ENCODE results near the gene COLGALT1.

Gene COLGALT1

DNA sequence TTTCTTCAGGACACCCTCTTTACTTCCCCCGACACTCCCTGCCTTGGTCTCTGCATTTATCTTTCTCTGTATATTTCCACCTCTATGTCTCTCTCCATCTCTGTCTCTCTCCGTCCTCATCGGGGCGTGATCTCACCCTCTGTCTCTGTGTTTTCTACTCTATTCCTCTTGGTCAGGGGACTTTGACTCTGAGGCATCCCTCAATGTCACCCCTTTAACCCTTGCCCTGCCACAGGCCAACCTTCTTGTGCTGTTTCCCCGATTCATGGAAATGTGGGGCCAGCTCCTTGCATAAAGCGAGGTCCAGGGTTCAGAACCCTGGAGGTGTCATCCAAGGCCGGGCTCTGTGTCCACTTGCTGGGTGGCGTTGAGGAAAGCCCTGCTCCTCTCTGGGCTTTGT lies 46.8 kb downstream of the COLGALT1 start:
- no peak for FAIRE-seq

DNA sequence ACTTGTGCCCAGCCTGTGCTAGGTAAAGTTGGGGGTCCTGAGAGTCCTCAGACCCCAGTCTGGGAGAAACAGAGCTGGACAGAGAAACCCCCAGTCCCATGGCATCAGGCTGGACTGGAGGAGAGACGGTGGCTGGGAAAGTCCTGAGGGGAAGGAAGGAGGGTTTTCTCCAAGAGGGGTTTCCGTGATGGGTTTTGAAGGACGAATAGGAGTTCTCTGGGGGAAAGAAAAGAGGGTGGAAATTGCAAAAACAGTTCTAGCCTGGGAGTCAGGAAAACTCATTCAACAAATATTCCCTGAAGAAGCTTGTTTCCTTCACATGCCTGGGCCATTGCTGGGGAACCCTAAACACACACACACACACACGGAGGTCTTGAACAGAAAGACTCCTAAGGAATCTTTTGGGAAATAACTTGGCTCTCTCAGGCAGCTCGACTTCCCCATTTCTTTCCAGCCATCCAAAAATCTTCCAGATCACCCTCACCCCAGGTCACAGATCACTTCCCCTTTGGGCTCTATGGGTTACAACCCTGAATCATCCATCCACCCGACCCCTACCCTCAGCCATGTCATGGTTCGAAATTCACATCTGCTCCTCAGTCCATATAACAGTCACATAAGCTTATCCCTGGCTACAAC lies 47.5 kb downstream of the COLGALT1 start:
- no peak for FAIRE-seq

DNA sequence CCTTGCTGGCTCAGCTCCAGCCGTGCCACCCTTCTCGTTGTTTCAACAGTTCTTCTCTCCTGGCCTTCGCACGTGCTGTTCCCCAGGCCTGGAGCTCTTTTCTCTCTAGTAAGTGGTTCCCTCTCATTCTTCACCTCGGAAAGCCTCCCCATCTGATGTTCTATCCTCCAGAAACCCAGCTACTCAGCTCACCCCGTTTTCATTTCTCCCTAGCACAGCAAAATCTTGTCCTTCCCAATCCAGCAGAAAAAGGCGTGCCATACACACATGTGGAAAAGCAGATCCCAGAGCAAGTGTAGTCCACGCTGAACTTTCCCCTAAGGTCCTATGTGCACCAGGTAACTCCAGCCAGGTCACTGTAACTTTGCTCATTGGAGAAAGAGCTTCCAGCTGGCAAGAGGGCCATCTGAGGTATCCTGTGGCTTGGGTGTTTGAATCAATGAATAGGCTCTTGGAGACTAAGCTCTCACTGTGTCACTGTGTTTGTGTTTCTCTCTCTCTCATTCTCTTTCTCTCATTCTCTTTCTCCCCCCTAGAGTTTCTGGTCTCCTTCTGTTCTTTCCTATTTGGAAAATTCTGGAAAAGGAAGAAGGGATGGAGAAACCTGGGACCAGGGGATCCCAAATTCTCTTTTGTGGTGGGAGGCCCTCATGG lies 49.0 kb downstream of the COLGALT1 start:
- no peak for FAIRE-seq

DNA sequence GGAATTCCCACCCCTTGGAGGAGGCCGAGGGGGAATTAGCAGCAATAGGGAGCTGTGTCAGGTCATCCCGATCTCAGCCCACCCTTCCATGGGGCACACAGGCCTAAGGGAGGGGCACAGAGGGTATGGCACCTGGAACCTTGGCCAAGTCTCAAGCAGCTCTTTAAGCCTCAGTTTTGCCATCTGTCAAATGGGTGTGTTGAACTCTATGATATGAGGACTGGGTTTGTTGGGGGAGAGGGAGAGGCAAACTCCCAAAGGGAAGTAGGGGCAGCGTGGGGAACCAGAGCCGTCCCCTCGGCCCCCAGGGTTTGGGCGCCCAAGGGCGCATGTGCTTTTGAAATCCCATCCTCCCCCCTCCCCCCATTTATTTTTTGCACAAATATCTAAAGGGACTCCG lies 49.7 kb downstream of the COLGALT1 start:
- no peak for FAIRE-seq

DNA sequence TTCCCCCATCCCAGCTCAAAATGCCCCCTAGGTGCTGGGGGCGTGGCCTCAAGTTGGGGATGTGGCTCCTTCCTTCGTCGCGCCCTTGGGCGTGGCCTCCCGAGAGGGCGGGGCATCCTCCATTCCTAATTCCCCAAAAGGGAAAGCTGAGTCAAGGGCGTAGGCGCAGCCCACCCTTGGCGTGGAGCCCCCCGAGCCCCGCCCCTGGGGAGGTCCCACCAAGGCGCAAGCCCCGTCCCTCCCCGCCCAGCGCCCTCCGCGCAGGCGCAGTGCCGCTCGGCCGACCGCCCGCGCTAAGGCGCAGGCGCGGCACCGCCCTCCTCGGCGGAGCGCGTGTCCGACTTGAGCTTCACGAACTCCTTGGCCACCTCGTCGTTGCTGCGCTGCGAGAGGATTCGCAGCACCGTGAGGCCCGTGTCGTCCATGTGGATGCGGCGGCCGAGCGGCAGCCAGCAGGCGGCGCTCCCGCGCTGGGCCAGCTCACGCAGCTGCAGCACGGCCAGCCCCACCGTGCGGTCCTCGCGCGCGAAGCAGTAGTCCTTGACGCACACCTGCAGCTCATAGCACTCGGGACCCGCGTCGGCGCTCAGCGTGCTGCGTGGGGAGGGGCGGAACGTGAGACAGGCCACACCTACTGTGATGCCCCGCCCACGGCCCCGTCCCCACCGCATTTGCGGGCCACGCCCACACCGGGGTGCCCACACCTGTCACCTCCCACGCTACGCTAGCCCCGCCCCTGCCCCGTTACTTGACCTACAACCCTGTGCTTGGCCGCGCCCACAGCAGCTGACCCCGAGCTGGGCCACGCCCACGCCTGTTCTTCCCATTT lies 50.5 kb downstream of the COLGALT1 start:
- FAIRE-seq: no peak

DNA sequence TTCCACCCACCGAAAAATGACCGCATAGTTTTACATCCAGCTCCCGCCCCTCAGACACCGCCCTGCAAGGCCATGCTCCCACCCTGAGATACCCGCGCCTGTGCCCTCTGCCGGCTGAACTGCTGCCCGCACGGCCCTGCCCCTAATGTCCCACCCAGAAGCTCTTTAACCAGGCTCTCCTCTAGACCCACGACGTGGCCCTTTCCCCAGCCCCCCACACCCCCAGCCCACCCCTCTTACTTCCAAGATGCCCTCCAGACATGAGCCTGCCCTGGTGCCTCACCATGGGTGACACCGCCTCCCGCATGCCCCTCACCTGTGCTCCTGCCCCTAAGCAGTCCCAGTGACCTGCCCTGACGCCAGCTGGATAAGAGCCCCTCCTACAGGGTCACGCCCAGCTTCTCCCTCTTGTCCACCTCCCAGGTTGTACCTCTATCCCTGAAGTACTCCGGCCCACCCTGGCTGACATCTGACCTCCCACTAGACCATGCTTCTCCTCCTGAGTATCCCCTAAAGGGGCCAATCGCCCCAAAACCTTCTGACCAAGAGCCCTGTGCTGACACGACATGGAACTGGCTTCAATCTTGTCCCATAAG lies 51.2 kb downstream of the COLGALT1 start:
- FAIRE-seq: no peak

DNA sequence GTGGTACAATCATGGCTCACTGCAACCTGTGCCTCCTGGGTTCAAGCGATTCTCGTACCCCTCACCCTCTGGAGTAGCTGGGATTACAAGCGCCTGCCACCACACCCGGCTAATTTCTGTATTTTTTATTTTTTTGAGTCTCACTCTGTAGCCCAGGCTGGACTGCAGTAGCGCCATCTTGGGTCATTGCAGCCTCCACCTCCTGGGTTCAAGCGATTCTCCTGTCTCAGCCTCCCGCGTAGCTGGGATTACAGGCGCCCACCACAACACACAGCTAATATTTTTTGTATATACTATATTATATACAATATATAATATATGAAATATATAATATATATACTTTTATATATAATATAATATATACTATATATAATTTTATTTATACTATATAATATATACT lies 52.5 kb downstream of the COLGALT1 start:
- FAIRE-seq: no peak

DNA sequence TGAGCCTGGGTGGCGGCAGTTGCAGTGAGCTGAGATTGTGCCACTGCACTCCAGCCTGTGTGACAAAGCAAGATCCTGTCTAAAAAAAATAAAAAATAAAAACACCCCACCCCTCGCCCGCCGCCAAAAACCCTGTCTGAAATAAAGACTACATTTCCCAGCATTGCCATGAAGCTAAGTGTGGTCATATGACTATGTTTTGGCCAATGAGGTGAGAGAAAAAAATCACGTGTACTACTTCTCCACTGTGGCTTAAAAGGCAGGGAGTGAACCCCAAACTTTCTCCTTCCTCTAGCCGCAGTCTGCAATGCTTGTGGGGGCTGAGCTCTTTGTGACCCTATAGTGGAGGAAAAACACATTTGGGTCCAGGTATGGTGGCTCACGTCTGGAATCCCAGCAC lies 54.9 kb downstream of the COLGALT1 start:
- no peak for FAIRE-seq

DNA sequence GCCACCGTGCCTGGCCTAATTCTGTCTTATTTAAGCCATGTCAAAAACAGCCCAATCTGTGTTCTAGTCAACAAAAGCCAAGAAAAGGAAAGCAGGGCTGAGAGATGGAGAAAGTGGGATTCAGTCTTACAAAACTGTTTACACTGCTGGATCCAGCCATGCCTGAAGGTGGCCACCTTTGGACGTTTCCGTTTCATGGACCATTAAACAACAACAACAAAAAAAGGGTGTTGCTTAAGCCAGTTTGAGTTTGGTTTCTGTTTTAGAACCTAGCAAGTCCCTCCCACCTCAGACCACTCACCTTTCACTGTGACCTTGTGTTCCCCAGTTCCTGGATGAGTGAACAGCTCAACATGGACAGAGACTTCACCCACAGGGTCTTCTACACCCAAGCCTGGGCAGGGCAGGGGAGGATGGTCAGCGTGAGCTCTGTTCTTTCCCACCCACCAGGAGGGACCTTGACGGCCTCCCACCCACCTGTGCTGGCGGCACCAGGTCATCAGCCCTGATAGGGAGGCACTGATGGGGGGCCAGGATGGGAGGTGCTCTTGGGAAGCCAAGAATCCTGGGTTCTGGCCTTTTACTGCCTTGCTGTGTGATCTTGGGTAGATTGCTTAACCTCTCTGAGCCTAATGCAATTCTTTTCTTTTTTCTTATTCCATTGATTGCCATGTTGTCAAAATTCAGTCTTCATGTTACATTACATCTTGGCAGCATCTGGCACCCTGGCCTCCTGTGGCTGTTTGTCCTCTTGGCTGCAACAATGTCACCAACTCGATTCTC lies 56.2 kb downstream of the COLGALT1 start:
- FAIRE-seq: no peak

DNA sequence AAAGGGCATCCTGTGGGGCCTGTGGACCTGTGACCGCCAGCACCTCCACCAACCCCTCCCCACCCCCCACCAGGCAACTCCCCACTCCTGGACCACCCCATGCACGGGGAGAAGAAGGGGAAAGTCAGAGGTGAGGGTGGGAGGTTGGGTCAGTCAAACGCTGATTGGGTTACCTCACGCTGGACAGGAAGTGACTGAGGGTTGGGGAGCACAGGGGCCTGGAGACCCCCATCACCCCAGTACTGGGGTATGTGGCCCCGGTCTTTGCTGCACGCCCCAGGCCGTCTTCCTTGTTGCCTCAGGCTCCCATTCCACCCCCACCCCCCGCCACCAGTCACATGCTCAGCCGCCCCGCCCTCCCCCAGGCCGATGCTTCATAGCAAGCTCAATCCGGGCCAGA lies 59.0 kb downstream of the COLGALT1 start:
- no peak for FAIRE-seq

DNA sequence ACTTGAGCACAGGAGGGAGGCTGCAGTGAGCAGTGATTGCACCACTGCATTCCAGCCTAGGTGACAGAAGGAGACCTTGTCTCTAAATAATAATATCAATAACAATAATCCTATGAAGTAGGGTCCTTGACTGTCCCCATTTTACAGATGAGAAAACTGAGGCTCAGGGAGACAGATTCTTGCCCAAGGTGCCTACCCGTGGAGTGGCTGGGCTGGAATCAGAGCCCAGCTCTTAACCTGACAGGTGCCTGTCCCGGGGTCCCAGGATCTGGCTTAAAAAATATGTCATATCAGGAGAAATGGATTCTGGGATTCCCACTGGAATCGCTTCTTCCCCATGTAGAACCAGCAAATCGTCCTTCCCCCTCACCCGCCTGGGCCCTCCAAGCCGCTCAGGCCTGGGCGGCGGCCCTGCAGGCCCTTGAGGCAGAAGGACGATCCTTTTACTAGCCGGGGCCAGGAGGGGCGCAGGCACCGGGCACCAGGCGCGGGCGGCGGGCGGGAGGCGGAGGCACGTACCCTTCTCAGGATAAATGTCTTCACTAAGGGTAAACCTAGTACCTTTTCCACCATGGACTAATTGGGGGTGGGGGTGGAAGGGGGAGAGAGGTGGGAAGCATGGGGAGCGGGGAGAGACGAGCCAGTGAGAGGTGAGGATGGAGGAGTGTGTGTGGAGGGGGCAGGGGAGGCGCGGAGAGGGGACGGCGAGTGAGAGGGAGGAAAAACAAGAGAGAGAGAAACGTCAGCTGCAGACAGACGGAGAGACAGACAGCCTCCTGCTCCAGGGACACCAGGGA lies 60.6 kb downstream of the COLGALT1 start:
- FAIRE-seq: no peak

DNA sequence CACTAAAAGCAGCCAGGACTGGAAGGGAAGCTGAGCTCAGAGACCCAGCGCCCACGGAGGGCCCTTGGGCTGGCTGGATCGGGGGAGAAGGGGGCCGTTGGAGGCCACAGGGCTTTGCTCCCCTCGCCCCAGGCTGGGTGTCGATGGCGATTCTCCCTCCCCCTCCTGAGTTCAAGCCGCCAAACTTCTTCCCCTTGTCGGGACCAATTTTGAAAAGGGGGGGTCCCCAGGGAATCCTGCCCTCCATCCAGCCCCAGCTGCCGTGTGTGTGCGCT lies 61.2 kb downstream of the COLGALT1 start:
- no peak for FAIRE-seq

DNA sequence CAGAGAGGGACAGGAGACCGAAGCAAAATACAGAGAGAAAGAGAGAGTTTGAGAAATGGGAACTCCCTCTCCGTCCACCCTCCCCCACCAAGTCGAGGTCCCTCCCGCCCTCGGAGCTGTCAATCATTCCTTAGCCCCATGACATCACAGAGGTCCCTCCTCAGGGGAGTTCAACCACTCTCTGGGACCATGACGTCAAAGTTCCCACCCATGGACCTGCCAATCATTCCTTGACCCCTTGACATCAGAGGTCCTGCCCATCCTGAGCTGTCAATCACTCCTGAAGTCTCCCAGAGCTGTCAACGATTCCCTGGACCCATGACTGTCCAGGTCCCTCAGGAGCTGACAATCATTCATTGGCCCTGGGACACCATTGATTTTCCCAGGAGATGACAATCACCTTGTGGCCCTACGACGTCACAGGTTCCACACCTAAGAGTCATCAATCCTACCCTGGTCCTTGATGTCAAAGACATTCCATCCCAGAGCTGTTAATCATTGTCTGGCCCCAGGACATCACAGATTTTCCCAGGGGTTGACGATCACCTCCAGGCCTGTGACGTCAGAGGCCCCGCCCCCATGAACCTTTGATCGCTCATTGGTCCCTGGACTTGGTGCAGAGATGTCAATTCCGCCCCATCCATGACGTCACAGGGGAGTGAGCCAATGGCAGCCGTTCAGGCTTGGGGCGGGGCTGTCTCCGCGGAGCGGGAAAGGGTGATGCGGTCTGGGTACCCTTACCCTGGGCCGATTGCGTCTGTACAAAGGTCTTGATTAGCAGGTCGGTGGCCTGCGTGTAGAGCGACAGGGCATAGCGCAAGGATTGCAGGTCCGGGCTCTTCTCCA lies 61.7 kb downstream of the COLGALT1 start:
- no peak for FAIRE-seq

DNA sequence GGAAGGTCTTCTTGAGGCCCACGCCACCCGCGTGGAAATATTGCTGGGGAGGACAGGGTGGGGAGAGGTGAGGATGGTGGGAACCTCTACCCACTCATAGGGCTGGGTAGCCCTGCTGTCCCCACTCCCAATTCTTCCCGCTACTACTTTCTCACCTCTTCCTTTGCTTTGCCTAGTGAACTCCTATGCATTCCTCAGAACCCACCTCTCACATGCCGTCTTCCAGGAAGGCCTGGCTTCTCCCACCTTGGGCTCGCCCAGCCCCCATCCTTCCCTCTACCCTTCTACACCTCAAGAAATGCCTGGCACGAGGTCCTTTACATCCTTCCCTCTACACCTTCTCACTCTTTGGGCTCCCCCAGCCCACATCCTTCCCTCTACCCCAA lies 62.4 kb downstream of the COLGALT1 start:
- no peak for FAIRE-seq

DNA sequence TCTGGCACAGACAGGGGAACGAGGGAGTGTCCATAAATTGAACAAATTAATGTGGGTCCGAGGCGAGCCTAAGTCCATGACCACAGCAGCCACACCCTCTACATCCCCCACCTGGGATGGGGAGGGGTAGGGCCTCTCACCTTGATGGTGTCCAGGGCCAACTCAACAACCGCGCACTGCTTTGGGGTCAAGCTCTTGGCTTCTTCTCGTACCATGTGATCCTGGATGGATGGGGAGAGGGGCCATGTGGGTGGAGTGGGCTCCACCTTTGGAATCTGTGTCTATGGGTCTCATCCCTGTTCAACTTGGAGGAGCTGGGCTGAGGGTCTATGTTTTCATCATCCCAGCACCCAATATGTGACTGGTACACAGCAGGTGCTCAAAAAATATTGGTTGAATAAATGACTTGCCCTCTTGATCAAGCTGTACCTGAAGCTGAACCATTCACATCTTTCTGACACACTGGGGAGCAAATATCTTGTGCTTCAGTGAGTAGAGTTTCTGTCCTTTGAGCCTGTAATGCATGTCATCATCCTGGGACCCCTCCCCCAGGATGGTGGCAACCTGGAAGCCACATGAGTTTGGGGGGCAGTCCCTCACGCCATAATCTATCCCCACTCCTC lies 62.9 kb downstream of the COLGALT1 start:
- no peak for FAIRE-seq

DNA sequence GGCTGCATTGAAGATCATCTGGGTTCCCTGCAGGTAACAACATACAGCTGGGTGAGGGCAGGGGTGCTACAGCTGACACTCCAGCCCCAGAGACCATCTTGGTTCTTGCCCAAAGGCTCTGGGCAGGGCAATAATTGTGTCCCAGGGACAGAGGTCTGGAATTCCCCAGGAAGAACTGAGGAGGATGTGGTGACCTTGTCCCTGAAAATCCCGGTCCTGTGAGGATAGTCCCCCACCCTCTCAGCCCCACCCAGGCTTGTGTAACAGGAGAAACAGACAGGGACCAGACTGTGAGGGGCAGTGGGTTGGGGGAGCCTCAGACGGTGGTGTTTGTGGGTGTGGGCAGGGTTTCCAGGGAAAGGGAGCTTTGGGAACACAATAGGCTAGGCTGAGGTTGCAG lies 63.5 kb downstream of the COLGALT1 start:
- FAIRE-seq: no peak

DNA sequence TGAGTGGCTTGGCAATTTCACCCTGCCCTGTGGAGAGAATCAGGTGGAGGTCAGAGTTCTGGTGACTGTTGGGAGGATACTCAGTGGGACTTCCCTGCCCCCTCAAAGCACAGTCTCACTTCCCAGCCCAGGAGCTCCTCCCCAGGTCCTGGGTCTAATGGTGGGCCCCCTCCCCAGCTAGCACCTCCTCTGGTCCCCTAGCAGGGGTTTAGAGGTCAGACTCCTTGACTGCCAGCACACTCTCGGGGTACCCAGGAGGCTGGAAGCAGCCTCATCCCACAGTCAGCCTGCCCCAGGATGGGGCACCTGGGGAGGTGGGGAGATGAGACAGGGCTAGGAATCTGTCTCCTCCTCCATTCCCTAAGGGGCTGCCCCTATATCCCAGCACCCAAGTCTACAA lies 65.2 kb downstream of the COLGALT1 start:
- FAIRE-seq: no peak

DNA sequence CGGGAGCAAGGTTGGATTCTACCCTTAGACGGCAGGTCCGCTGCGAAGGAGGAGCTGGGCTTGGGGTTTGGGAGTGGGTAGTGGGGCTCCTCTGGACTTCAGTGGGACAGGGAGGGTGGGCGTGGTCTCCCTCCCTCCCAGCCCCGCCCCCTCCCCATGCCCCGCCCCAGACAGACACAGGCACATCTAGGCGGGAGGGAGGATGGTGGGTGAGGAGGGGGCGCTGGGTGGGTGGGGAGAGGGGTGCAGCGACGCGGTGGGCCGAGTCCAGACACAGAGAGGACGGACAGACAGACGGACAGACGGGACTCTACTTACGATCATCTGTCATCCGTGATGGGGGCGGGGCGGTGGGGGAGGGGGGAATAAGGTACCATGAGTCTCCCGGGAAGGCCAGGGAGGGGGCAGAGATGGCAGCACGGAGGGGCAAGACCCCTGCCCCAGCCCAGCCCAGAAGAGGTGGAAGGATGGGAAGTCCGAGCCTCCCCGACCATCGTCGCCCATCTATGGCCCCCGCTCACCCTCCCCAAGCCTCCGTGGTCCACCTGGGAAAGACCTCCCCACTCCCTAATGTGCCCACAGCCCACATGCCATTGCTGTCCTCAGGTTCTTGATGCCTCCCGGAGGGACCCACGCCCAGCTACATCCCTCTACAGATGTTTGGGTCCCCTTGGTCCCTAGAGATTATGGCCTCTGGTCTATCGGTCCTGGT lies 67.9 kb downstream of the COLGALT1 start:
- no peak for FAIRE-seq

DNA sequence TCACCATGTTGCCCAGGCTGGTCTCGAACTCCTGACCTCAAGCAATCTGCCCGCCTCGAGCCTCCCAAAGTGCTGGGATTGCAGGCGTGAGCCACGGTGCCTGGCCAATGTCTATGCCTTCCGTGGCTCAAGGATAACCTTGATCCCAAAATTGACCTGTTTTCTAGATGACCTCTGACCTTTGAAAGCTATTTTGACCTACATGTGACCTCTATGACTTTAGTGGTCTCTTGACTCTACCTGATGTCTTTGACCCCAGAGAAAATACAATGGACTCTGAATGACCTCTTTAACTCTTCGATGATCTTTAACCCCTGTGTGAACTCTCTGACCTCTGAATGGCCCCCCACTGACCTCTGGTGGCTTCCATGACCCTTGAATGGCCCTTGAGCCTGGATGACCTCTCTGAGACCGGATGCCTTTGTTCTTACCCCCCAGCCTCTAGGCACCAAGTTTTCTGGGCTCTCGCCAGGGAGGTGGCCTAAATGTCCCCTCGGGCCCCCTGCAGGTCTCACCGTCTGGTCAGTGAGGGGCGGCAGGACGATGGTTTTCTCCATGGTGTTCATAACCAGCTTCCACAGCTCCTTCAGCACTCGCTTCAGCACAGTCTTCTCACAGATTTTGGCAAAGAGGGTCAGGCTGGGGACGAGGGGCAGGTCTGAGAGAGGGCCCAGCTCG lies 69.0 kb downstream of the COLGALT1 start:
- no peak for FAIRE-seq

DNA sequence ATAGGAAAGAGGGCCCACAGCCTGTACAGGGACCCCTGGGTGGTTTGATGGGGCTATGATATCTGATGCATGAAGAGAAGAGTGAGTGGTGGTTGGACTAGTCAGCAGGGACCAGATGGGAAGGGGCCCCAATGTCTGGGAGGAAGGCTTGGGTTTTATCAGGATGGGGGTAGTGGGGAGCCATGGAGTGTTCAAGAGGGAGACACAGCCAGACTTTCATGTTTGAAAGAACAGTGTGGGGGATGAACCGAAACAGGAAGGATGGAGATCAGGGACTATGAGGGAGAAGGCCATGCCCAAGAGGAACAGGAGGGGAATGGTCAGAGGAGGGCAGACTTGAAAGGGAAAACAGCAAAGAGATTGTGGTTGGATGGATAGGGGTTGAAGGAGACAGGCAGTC lies 69.6 kb downstream of the COLGALT1 start:
- no peak for FAIRE-seq
